HG02678 (cell line): ENCODE results near the gene HAP1.
"Not testable (repeated sequence)": the region's sequence is repeated elsewhere in the genome, so short reads cannot be mapped to it uniquely, and the experiment has no call there.

Experiments used
- ATAC-seq: cut with Tn5 transposase; IDR thresholded peaks from one replicate; pipeline ENCODE4 v1.9.1; 2021; ENCODE audit warnings: mild to moderate bottlenecking, moderate library complexity; ENCODE audit not compliant: unreplicated experiment

HAP1 gene, protein sequence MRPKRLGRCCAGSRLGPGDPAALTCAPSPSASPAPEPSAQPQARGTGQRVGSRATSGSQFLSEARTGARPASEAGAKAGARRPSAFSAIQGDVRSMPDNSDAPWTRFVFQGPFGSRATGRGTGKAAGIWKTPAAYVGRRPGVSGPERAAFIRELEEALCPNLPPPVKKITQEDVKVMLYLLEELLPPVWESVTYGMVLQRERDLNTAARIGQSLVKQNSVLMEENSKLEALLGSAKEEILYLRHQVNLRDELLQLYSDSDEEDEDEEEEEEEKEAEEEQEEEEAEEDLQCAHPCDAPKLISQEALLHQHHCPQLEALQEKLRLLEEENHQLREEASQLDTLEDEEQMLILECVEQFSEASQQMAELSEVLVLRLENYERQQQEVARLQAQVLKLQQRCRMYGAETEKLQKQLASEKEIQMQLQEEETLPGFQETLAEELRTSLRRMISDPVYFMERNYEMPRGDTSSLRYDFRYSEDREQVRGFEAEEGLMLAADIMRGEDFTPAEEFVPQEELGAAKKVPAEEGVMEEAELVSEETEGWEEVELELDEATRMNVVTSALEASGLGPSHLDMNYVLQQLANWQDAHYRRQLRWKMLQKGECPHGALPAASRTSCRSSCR

DNA sequence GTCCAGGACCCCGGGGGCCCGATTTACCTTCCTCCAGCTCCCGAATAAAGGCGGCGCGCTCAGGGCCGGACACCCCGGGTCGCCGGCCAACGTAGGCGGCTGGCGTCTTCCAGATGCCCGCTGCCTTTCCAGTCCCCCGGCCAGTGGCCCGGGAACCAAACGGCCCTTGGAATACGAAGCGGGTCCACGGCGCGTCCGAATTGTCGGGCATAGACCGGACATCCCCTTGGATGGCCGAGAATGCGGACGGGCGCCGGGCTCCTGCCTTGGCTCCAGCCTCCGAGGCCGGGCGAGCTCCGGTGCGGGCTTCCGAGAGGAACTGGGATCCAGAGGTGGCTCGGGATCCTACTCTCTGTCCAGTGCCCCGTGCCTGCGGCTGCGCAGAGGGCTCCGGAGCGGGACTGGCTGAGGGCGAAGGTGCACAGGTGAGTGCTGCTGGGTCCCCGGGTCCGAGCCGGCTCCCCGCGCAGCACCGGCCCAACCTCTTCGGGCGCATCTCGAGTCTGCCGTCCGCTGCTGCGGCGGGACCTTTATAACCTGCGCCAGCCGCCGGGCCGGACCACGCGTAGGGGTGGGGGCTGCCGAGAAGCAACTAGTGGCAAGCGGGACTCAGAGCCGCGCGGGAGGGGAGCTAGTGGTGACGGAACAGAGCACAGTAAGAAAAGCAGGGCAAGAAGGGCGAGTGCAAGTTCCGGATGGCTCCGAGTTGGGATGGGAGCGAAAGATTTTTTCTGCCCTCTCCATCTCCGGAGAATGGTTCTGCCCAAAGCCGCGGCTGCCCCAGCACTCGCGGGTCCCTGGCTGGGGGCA is at the start of gene HAP1:
Gene HAP1, minus strand, starts transcription at position 505 of the 810 bp plus-strand sequence. Its CDS starts 9 bp downstream, at position 496.
- no peak for ATAC-seq

DNA sequence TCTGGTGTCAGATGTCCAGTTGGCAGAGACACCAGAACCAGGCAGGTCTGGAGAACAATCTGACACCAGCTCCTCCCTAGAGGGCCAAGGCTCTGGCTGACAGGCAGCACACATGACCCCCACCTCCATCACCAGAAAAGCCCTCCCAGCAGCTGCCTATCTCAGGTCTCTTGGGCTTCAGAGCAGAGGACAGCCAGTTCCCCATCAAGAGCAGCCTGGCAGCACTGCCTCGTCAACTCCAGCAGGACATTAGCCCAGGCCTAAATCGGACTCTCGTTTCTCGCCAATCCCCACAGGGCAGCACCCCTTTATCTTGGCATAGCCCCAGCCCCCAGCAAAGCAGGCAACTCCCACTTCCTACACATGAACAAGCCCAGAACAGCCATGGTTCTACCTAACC is 47.7 kb upstream of the HAP1 start:
- ATAC-seq, result no peak

DNA sequence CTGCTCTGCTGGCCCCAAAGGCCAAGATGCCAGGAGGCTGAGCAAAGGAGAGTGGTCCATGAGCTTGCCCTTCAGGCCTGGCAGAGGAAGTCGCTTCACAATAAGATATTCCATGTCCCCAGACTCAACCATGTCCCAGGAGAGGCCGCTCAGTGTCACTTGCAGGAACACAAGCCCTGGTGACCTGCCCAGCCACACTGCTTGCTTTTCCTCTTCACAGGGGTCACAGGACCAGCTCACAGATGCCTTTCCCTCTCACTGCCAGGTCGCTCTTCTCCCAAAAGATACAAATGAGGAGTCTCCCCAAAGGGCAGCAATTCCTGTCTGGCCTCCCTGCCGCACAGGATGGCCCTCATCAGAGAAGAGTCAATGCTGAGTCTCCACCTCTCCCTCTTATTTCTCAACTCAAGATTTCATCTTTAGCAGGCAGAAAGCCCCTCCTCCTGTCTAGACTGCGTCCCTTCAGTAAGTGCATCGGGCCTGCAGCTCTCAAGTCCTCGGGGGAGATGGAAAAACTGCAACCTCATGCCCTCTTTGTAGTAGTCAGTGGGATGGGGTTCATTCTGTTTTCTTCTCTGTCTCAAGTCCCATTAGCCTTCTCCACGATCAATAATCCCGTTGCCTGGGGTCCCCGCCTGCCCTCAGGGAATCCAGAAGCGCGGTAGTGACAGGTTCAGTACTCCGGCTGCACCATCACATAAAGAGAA is 47.1 kb upstream of the HAP1 start:
- ATAC-seq, result no peak

DNA sequence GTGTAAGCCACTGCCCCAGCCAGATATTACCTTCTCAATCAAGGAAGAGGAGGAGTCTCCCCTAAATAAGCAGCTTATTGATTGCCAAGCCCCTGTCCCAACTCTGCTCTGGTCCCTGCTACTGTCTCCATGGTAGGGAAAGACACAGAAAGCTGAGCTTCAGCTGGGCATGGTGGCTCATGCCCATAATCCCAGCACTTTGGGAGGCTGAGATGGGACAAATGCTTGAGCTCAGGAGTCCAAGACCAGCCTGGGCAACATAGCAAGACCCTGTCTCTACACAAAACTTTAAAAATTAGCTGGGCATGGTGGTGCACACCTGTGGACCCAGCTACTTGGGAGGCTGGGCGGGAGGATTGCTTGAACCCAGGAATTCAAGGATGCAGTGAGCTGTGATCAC is 45.5 kb upstream of the HAP1 start:
- ATAC-seq, result no peak

DNA sequence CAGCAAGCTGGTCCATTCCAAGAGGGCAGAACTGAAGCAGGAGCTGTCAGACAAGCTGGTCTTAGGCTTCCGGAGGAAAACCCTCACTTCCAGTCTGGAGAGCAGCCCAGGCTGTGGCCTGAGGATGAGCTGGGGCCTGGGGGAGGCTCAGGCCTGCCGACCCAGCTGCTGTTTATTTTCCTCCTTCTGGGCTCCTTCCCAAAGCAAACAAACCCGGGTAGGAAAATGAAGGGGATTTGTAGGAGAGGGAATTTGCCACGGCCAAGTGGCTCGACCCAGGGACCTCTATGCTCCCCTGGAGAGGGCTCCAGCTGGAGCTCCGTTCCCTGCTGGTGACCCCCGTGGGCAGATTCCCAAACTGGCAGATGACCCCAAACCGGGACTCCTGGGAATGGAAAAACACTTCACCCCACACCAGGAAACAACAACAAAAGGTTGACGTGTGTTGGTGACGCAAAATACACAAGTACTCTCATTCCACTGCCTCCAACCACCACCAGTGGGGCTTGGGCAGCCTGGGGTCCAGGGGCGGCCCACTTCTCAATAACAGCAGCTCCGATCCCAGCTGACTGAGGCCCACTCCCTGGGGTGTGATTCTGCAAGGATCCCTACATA is 43.2 kb upstream of the HAP1 start:
- no peak for ATAC-seq

DNA sequence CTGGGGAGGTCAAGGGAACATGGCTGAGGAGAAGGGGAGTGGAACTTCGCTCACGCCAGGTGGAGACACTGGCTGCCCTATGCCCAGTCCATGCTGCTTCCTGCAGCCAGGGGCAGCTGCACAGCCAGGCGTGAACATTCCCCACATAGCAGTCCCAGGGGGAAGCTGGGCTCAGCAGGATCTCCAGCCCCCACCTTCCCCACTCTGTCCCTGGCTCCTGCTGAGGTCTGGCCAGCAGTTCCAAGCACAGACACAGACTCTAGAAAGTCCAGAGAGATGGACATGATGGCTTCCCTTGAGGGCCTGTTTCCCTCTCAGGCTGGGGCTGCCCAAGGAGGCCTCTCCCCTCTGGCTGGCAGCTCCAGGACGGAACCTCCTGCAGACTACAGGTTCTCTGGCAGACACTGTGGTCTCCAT is 42.7 kb upstream of the HAP1 start:
- ATAC-seq, result no peak

DNA sequence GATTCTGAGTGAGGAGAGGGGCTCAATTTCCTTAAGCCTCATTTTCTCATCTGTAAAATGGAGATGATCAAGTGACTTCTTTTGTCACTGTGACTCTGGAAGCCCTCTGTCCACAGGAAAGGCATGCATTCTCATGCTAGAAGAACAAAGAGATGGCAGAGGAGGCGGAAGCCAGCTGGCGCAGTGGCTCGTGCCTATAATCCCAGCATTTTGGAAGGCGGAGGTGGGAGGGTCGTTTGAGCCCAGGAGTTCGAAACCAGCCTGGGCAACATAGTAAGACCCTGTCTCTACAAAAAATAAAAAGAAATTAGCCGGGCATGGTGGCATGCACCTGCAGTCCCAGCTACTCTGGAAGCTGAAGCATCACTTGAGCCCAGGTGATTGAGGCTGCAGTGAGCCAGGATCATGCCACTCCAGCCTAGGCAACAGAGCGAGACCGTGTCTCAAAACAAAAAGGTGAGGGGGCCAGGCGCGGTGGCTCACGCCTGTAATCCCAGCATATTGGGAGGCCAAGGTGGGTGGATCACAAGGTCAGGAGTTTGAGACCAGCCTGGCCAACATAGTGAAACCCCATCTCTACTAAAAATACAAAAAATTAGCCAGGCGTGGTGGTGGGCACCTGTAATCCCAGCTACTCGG is 41.9 kb upstream of the HAP1 start:
- ATAC-seq, result not testable (repeated sequence)

DNA sequence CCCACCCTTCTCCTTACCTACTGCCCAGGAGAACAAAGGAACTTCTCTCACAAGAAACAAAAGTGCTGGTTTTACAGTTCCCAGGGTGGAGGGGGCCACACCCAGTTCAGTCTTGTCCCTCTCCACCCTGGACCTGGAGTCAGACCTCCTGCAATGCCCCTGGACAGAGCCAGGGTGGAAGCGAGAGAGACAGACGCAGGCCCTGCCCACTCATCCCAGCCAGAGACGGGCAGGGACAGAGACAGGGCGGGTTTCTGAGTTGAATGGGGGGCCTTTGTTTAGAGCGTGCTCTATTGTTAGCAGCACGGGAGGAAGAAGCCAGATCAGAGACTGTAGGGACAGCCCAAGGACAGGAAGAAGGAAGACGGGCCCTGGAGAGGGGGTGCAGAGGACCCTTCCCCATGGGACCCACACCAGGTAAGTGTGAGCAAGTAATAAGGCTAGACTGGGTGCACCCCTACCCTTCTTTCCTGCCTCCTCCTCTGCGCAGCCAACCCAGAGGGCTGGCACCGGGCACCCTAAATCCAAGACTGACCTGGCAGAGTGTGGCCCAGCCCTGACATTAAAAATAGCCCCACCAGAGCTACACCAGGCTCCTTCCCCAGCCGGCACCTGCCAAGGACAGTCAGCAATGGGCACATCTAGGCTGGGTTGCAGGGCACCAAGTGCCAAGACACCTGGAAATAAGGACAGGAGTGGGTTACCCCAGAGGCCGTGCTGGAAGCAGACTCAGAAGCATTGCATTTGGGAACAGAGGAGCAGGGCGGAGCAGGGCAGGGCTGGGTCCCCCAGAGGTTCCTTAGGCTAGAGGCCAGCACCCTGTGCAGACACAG is 41.2 kb upstream of the HAP1 start:
- ATAC-seq, result no peak

DNA sequence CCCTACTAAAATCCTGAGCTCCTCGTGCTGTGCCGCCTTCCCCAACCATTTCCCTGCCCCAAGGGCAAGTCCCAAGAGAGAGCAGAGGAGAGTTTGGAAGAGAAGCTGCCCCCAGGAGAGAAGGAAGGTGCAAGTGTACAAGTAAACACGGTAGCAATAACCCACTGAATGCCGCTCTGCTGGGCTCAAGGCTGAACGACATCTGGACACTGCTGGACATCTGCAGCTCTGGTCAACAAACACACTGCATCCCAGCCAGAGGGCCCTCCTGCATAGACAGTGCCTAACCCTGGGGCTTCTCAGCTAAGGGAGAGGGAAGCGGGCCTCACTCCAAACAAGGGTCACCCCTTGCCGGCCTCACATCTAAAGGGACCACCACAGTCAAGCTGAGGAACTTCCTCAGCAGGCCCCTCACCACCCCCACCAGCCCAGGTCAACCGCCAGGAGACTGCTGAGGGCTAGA is 39.3 kb upstream of the HAP1 start:
- ATAC-seq, result no peak

DNA sequence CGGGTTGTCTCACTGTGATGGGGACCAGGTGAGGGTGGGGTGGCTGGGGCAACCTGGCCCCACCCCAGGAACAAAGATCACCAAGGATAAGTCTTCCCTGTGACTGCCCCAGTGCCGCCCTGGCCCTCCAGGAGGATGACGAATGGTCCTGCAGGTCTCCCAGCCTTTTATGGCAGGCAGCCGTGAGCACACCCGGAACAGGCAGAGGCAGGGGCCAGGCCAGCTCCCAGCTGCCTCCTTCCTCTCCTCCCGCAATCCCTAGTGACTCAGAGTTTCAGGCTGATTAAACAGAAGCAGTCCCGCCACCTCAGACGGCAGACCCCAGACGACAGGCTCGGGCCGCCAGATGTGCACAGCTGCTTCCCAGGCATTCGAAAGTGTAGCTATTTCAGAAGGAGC is 38.7 kb upstream of the HAP1 start:
- ATAC-seq, result no peak

DNA sequence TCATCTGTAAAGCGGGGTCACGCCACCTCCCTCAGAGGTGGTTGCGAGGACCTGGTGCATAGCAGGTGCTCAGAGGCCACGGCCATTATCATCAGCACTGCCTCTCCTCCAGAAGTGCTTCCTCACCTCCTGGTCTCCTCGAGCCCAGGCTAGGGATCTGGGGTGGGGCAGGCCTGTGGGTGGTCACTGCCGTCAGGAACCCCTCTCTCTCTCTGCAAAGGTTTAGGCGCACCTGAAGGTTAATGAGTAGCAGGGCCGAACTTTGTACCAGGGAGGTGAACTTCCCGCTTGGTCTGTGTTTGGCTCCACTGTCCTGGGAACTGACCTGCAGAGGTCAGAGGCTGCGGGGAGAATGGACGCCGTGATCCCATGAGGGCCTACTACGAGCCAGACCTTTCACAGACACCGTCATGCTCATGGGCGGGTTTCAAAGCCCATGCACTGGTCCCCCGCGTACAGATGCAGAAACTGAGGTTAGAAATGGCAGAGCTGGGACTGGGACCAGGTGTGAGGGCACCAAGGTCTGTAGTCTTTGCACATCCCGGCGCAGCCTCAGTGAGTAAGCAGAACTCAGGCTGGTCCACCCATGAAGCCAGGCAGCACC is 38.2 kb upstream of the HAP1 start:
- no peak for ATAC-seq

DNA sequence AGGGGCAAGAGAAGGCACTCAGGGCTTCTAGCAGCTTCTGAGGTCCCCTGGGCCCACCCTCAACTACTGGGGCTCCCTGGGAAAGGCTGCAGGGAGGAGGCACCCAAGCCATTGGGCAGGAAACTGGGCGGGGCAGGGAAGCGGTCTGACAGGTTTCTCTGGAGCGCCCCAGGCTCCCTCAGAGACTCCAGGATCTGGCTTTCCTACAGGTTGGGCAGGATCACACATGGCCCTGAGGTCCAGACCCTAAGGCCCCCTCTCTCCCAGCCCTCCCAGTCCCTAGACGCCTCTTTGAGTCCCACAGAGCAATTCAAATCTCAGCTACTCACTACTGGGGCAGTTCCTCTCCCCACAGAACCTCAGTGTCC is 37.8 kb upstream of the HAP1 start:
- ATAC-seq, result no peak

DNA sequence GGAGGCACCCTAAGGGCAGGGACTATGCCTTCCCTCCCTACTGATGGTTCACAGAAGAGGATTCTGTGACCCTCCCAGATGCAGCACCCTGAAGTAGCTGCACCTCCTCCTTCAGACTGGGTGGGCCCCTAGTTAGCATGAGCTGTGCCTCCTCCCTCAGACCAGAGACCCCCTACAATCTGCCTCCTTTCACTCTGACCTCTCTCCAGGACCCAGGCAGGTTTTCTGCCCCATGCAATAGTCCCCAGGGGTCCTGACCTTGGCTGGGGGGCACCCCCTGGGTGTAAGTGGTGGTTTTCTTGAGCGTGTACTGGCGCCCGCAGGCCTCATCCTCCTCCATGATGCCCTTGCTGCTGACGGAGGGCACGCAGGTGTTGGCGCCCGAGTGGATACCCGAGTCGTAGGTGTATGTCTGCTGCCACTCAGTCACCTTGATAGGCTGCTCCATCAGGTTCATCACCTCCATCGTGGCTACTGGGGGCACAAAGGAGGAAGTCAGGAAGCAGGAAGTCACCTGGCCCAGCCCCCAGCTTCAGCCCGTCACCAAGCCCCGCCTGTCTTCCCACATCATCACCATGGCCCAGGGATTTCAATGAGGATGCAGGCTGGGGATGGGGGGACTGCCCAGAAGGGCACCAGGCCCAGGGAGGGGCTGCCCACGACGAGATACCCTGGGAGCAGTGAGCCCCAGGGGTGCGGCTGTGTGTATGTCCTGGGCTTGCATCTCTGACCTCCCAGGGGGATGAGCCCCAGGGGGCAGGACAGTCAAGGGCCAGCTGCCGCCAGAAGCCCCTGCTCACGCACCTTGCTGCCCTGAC is 37.2 kb upstream of the HAP1 start:
- no peak for ATAC-seq

DNA sequence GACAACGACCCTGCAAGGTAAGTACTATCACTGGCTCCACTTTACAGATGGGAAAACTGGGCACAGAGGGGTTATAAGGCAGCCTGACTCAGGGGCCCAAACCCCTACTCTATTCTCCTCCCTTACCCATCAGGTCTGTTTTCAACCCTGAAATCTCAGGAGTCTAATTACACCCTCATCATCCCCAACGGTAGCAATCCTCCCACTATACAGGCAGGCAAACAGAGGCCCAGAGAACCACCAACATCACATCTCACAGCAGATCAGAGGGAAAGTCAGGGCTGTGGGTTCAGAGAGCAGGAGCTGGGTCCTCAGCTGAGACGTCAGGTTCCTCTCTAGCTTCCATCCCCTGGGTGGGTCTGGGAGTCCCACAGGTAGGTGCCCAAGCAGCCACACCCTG is 35.5 kb upstream of the HAP1 start:
- no peak for ATAC-seq

DNA sequence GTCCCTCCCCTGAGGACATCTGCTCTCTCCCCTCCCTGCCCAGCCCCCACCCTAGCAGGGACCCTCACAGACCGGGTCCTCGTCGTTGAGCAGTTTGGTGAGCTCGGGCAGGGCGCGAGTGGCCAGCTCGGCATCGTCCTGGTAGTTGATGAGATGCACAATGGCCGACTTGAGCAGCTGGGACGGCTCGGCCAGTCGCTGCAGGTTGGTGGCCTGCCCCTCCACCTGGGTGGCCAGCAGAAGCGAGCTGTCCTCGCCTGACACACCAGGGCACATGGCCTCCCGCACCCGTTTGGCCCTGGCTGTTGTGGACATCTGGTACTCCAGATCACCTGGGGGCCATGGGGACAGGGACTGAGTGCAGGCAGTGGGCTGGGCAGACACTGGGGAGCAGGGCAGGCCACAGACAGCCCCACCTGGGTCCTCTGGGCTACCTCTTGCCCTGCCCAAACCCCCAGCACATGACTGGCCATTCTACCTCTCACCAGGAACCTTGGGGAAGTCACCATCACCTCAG is 35.0 kb upstream of the HAP1 start:
- ATAC-seq, result no peak

DNA sequence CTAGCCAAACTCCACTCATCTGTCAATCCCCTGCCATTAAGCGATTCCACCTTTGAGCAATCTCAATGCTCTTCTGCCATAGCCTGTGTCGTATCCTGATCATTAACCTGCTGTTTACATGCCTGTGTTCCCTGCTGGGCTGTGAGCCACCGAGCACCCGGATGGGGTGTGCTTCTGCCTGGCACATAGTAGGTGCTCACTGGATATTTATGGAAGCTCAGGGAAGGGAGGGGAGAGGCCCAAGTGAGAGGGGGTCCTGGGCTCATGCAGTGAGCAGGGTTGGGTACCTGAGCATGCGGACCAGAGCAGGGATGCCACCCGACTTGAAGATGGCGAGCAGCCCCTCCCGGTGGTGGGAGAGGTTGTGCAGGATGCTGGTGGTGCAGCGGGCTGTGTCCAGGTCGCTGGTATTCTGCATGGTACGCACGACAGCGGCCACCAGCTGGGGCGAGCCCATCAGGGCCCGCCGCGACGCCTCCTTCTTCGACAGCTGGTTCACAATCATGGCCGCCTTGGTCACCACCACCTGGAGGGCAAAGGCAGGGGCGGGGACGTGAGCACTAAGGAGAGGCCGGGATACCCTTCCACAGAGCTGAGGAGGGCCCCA is 34.3 kb upstream of the HAP1 start:
- no peak for ATAC-seq

DNA sequence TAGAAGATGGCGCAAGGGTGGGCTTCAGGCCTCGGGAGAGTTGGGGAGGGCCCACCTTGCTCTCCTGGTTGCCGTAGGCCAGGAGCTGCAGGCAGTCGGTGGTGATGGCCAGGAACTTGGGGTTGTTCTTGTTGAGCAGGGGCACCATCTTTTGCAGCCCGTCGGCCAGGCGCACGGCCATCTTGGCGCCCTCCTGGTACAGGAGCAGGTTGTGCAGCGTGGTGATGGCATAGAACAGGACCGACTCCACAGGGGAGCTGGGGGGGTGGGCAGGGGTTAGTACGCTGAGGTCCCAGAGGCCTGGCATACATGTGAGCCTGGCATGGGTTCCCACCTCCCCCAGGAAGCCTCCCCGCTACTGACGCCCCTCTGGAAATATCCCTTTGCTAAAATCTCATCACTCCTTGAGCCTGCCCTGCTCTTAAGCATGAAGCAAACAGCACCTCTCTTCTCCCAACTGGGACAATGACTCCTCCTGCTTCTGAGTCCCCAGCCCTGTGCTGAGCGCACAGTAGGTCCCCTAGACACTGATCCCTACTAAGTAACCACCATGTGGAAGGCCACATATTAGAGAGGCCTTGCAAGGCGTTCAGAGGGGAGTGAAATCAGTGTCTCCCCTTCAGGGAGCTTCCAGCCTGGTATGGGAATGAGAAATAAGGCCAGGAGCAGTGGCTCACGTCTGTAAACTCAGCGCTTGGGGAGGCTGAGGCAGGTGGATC is 33.0 kb upstream of the HAP1 start:
- no peak for ATAC-seq
